A204.1 (cell line): ENCODE data around the gene TPD52L2.

Experiments used
- FAIRE-seq: peaks from 2 replicates; lab custom pipeline; 2012; peaks lifted over from hg19 to GRCh38; lab: Jason Lieb, UNC

Gene TPD52L2

DNA sequence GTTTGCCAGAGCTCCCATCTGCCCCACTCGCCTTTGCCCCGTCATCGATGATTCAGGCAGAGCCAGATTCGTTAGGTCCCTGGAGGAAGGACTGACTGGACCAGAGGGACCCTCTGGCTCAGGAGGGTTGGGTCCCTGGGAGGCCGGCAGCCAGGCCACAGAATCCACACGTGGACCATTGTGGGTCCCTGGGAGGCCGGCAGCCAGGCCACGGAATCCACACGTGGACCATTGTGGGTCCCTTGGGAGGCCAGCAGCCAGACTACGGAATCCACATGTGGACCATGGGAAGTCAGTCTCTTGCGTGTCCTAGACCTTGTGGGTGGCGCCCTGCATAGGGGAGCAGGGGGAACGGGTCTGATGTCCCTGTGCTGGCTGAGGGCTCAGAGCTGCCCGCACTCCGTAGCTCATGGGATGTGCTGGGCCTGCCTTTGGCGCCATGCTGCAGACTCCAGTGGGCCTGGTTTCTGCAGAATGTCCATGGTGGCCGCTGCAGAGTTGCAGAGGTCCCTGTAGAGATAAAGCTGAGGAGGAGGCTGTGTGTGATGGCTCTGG, 67.6 kb downstream of the TPD52L2 start:
- FAIRE-seq, result no peak

- no peak for FAIRE-seq
Observed at GRCh38 chr20:63933646-63934045, 68.6 kb downstream of the TPD52L2 start.

DNA sequence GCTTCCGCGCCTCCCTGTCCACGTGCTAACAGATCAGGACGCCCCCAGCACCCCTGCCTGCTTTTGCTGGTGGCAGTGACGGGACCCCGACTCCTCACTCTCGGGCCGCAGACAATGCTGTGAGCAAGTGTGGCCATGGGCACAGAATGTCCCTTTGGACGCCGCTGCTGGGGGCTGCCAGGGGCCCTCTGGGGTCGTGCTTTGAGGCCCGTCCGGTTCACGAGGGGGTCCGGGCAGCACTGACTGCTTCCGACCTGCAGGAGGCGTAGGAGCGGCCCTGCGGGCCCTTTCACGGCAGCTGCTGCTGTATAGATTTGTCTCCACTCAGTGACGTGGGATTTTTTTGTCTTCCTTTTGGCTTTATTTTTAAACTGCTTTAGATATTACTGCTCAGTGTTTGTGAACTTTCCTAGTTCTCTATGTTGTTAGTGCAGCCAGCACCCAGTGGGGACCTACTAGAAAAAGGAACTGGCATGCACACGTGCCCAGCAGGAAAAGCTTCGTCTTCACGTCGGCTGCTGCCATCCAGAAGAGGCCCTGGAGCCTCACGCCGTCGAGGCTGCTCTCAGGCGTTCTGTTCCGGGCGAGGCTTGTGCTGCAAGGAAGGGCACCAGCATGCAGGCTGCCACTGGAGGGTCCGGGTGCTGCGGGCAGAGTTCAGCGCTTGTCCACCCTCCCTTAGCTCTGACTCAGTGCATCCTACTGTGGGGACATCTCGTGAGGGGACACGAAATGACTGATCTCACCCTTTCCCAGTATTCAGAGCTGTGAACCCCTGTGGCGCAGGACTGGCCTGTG, 69.4 kb downstream of the TPD52L2 start:
- FAIRE-seq, result no peak

DNA sequence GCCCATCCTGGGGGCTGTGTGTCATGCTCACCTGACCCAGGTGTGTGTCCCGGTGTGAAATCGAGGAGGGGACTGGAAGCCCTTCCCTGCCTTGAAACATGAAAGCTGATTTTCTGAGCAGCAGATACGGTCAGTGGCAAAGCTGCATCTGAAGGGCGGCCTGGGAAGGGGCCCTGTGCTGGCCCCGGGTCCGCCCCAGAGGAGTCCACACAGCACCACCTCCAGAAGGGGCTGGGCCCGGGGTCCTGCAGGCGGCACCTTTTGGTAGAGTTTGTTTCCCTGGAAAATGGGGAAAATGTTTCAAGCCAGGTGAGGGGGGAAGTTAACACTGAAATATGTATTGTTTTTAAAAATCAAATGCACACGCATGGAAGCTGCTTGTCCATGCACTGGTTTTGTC, 70.4 kb downstream of the TPD52L2 start:
- no peak for FAIRE-seq

- FAIRE-seq, result no peak
Observed at GRCh38 chr20:63937596-63937995, 72.5 kb downstream of the TPD52L2 start.

DNA sequence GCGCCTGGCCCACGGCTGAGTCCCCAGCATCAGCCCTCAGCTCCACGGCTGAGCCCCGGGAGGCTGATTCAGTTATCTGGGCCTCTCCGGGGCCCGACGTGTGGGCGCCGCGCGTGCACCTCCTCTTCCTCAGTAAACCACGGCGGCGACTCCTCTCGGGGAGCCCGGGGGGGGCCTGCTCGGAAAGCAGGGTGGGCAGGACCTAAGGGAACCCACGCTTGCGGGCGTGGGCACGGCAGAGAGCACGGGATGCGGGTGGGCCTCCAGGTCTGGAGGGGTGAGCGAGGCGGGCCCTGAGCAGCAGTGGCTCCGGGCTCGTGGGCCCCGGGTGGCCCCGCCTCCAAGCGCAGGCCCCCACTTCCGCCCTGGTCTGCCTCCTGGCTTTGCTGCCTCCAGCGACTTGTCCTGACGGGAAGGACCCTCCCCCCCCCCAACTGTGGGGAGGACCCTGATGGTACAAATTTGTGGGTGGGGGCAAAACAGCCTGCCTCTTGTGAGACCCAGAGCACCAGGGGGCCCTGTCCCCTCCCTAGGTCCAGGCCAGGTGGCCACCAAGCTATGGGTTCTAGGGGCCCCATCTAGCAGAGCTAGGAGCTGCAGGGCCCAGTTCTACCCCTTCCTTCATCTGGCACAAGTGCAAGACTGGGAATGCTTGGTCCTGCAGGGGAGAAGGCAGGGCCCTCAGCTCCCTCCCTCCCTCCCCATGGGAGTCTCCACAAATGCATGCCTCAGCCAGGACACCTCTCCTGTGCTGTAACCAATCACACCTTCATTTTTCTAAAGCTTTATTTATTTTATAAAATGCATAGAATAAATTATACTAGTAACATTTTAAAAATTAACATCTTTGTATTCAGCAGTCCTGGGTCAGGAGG, 74.2 kb downstream of the TPD52L2 start:
- FAIRE-seq, result no peak

- no peak for FAIRE-seq
Observed at GRCh38 chr20:63940071-63940471, 75.0 kb downstream of the TPD52L2 start.

DNA sequence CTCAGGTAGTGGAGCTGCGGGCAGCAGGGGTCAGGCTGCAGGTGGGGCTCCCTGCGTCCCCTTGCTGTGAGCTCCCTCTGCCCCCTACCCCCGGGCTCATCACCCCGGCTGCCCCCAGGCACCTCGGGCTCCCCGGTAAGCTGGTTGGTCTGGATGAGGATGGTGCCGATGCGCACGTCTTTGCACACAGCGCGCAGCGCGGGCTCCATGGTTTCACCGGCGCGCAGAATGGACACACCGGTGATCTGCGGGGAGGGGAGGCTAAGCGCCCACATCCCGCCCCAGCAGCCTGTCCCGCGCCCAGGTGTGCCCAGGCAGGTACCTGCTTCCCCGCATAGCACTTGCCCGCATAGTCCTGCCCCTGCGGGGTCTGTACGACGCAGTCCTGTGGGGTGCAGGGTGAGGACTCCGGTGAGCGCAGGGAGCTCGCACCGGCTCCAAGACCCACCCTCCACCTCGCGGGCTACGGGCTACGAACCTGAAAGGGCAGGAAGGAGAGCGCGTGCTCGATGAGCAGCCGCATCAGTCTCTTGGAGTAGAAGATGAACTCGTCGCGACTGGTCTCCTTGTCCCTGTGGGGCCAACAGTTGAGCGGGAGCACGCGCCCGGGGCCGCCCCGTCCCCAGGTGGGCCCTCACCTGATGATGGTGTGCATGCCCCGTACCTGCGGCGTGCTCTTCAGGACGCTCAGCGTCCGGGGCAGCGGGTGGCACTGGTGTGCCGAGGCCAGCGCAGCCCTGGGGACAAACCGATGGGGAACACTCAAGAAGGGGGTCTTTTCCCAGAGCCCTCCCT, 75.6 kb downstream of the TPD52L2 start:
- no peak for FAIRE-seq
